ENCODE measurements around the gene ARMC9.

Gene ARMC9

DNA sequence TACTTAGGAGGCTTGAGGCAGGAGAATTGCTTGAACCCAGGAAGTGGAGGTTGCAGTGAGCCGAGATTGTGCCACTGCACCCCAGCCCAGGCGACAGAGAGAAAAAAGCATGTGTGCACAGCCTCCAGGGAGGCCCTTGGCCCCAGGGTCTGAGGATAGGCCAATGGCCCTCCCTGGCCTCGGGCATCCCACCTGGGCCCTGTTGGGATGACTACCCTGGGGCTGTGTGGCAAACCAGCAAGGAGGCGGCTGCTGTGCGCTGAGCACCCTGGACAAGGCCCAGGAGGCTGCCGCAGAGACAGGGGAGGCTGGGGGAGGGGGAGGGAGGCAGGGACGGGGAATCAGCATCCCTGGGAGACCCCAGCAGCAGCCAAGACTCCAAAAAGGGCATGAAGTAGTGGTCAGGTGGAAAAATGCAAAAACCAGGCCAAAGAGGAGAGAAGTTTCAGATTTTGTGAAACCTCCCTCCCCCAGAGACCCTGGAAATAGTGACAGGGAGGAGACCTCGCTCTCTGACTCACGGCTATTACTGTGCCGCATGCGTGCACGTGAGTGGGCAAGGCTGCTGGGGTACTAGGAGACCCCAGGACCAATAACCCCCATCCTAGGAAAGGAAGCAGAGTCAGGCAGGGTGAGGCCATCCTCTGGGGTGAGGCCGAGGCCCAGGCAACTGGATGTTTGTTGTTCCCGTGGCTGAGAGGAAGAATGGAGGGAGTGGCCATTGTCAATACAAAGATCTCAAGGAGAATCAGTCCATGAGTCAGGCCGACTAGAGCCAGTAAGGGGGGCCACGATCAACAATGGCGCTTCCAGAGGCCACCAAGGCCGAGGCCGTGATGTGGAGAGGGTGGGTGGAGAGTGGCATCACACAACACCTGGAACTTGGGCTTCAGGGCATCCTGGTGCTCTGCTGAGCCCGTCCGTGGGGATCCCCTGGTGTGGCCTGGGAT is 181.1 kb downstream of the ARMC9 start:
- H3K27ac ChIP-seq: no peak overlapping the region
- TF ChIP-seq, protein P1, sequence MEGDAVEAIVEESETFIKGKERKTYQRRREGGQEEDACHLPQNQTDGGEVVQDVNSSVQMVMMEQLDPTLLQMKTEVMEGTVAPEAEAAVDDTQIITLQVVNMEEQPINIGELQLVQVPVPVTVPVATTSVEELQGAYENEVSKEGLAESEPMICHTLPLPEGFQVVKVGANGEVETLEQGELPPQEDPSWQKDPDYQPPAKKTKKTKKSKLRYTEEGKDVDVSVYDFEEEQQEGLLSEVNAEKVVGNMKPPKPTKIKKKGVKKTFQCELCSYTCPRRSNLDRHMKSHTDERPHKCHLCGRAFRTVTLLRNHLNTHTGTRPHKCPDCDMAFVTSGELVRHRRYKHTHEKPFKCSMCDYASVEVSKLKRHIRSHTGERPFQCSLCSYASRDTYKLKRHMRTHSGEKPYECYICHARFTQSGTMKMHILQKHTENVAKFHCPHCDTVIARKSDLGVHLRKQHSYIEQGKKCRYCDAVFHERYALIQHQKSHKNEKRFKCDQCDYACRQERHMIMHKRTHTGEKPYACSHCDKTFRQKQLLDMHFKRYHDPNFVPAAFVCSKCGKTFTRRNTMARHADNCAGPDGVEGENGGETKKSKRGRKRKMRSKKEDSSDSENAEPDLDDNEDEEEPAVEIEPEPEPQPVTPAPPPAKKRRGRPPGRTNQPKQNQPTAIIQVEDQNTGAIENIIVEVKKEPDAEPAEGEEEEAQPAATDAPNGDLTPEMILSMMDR (conservative IDR thresholded peaks at IDR 0.05; ENCODE audit: low read depth): no peak
- ChIA-PET POLR2A (ENCODE audit: low non-redundant PET) (no interaction called here), CTCF (no interaction called here)
- no peak for DNase-seq (ENCODE audit: low spot score)

DNA sequence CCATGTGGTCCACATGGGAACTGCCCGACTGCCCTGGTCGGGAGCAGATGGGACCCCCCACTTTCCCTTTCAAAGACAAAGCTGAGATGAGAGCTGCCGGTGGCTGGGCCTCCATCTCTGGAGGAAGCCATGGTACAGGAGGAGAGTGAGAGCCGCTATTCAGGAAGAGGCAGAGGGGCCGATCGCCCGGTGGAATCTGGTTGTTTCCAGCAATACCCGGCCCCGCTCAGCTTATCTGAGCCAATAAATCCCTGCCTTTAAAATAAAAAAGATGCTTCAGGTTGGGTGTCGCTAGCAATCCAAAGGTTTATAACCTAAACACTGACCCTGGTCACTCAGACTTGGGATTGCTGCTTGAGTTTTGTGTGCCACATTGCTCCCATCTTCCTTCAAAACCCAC is 181.9 kb downstream of the ARMC9 start:
- POLR2A ChIA-PET (ENCODE audit: low non-redundant PET): no interaction called here
- CTCF ChIA-PET: interaction anchor here (0.6 kb wide), 1 partner anchor 84 kb away, joined by 3 read pairs; no protein-coding TSS in a partner anchor
- H3K27ac ChIP-seq: no peak overlapping the region
- no peak for DNase-seq (ENCODE audit: low spot score)
- TF ChIP-seq, protein P1 (conservative IDR thresholded peaks at IDR 0.05; ENCODE audit: low read depth): no peak

DNA sequence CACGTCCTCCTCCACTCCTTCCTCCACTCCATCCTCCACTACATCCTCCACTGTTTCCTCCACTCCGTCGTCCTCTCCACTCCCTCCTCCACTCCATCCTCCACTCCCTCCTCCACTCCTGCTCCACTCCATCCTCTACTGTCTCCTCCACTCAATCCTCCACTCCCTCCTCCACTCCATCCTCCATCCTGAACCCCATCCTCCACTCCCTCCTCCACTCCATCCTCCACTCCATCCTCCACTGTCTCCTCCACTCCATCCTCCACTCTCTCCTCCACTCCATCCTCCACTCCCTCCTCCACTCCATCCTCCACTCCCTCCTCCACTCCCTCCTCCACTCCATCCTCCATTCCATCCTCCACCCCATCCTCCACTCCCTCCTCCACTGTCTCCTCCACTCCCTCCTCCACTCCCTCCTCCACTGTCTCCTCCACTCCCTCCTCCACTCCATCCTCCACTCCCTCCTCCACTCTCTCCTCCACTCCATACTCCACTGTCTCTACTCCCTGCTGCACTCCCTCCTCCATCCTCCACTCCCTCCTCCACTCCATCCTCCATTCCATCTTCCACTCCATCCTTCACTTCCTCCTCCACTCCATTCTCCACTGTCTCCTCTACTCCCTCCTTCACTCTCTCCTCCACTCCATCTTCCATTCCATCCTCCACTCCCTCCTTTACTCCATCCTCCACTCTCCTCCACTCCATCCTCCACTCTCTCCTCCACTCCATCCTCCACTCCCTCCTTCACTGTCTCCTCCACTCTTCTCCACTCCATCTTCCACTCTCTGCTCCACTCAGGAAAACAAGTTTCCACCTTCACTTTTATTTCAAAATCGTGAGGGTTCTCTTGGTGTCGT is 182.8 kb downstream of the ARMC9 start:
- POLR2A ChIA-PET (ENCODE audit: low non-redundant PET): no interaction called here

DNA sequence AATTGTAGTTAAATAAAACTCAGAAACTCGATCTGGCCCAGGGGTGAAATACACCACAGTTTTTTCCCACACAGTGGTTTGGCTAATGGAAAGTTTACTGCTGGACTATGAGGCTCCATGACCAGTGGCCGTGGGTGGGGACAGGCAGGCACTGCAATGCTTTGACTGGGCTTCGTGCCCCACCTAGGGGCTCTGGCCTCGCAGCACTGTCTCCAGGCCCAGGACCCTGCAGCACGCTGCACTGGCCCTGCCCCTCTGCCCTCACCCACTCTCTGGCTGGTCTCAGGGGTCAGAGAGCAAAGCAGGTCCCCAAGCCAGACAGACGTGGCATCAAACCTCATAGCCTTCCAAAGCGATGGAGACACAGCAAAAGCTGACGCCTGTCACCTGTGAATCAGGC is 183.7 kb downstream of the ARMC9 start:
- DNase-seq (ENCODE audit: low spot score): no peak
- ChIA-PET POLR2A (ENCODE audit: low non-redundant PET) (no interaction called here), CTCF (no interaction called here)
- no peak overlapping the region for H3K27ac ChIP-seq
- TF ChIP-seq, protein P1 (conservative IDR thresholded peaks at IDR 0.05; ENCODE audit: low read depth): no peak

More for the DNA sequence above, 182.8 kb downstream of the ARMC9 start:
- DNase-seq (ENCODE audit: low spot score): no peak
- no peak overlapping the region for H3K27ac ChIP-seq
- TF ChIP-seq, protein P1 (conservative IDR thresholded peaks at IDR 0.05; ENCODE audit: low read depth): no peak
- CTCF ChIA-PET: interaction anchor here (0.6 kb wide), 1 partner anchor 85 kb away, joined by 3 read pairs; no protein-coding TSS in a partner anchor

DNA sequence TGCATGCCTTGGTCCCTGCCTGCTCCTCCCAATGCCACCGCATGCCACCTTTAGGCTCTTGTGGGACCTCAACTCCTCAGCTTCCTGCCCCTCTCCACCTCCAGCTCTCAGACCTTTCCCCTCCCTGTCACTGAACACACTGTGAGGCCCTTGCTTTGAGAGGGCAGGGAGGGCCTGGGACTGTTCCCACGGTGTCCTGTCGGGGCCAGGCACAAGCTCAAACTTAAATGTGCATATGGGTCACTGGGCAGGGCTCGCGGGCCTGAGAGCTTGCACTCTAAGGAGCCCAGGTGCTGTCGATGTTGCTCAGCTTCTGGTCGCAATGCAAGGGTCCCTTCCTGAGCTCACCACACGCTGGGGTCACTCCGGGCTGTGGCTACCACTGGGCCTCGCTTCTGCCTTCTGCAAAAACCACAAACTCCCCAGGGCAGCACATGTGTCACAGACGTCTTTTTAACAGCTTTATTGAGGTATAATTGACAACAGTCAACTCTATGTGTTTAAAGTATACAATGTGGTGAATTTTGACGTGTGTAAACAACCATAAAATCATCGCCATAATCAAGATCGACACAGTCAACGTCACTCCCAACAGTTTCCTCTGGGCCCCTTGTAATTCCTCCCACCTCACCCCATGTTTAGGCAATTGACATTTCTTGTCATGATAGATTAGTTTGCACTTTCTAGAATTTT is 185.1 kb downstream of the ARMC9 start:
- no peak overlapping the region for H3K27ac ChIP-seq
- POLR2A ChIA-PET (ENCODE audit: low non-redundant PET): no interaction called here

More for the DNA sequence above, 185.1 kb downstream of the ARMC9 start:
- TF ChIP-seq, protein P1 (conservative IDR thresholded peaks at IDR 0.05; ENCODE audit: low read depth): no peak
- CTCF ChIA-PET: interaction anchor here (0.7 kb wide), 1 partner anchor 71 kb away, joined by 4 read pairs; no protein-coding TSS in a partner anchor
- no peak for DNase-seq (ENCODE audit: low spot score)

All from RWPE1 (cell line).